ENCODE measurements around the gene CD3E.

Gene CD3E

GRCh38 chr11:118264569-118265465 is 39.7 kb upstream of the CD3E start:
- H3K4me2 ChIP-seq (ENCODE audit: low read depth, low read length, poor library complexity, severe bottlenecking): no peak overlapping the region
- no peak overlapping the region for H3K4me3 ChIP-seq (ENCODE audit: low read length, poor library complexity, severe bottlenecking)
- H3K9ac ChIP-seq (ENCODE audit: low read depth, low read length, poor library complexity, severe bottlenecking): no peak overlapping the region

GRCh38 chr11:118265954-118266353 is 38.6 kb upstream of the CD3E start:
- Histone ChIP-seq H3K4me2 (ENCODE audit: low read depth, low read length, poor library complexity, severe bottlenecking) (no peak overlapping the region), H3K9ac (ENCODE audit: low read depth, low read length, poor library complexity, severe bottlenecking) (no peak overlapping the region), H3K9me3 (ENCODE audit: insufficient read depth, low read depth, low read length) (no peaks in the 10 kb centered on the region)

More at GRCh38 chr11:118264569-118265465, 39.7 kb upstream of the CD3E start:
- no peaks in the 10 kb centered on the region for H3F3A ChIP-seq (ENCODE audit: low read depth)
- H3K9me2 ChIP-seq (replicated peaks; ENCODE audit: low read depth, low read length): no peaks in the 10 kb centered on the region
- TF ChIP-seq EZH2phosphoT487 (IDR thresholded peaks at IDR 0.05; ENCODE audit: borderline replicate concordance) (no peak), CTCF (conservative IDR thresholded peaks at IDR 0.05; ENCODE audit: low read length) (no peak)
- peaks cover 86% of the 10 kb centered on the region for H3K27me3 ChIP-seq (ENCODE audit: insufficient read depth, low read length, poor library complexity, severe bottlenecking)
- no peak overlapping the region for H2AFZ ChIP-seq (ENCODE audit: low read length)
- H3K79me2 ChIP-seq (ENCODE audit: insufficient read depth, low read length): no peaks in the 10 kb centered on the region
- H3K36me3 ChIP-seq (ENCODE audit: insufficient read depth, low read length): no peaks in the 10 kb centered on the region
- H4K20me1 ChIP-seq (ENCODE audit: insufficient read depth, low read length, poor library complexity, severe bottlenecking): no peaks in the 10 kb centered on the region
- H3K9me3 ChIP-seq (ENCODE audit: insufficient read depth, low read depth, low read length): no peaks in the 10 kb centered on the region
- H3K4me1 ChIP-seq (ENCODE audit: insufficient read depth, low read length, poor library complexity, severe bottlenecking): peaks cover 5% of the 10 kb centered on the region

GRCh38 chr11:118267486-118267885 is 37.0 kb upstream of the CD3E start:
- no peaks in the 10 kb centered on the region for H4K20me1 ChIP-seq (ENCODE audit: insufficient read depth, low read length, poor library complexity, severe bottlenecking)
- peaks cover 5% of the 10 kb centered on the region for H3K4me1 ChIP-seq (ENCODE audit: insufficient read depth, low read length, poor library complexity, severe bottlenecking)
- H3K27me3 ChIP-seq (ENCODE audit: insufficient read depth, low read length, poor library complexity, severe bottlenecking): peaks cover 80% of the 10 kb centered on the region
- no peak for TF ChIP-seq CTCF (conservative IDR thresholded peaks at IDR 0.05; ENCODE audit: low read length)
- no peak for TF ChIP-seq EZH2phosphoT487 (IDR thresholded peaks at IDR 0.05; ENCODE audit: borderline replicate concordance)
- no peaks in the 10 kb centered on the region for H3K9me2 ChIP-seq (replicated peaks; ENCODE audit: low read depth, low read length)
- no peaks in the 10 kb centered on the region for H3F3A ChIP-seq (ENCODE audit: low read depth)
- no peak overlapping the region for H2AFZ ChIP-seq (ENCODE audit: low read length)
- no peaks in the 10 kb centered on the region for H3K9me3 ChIP-seq (ENCODE audit: insufficient read depth, low read depth, low read length)
- no peak overlapping the region for H3K4me2 ChIP-seq (ENCODE audit: low read depth, low read length, poor library complexity, severe bottlenecking)
- no peak overlapping the region for H3K9ac ChIP-seq (ENCODE audit: low read depth, low read length, poor library complexity, severe bottlenecking)
- H3K79me2 ChIP-seq (ENCODE audit: insufficient read depth, low read length): no peaks in the 10 kb centered on the region
- no peaks in the 10 kb centered on the region for H3K36me3 ChIP-seq (ENCODE audit: insufficient read depth, low read length)
- H3K4me3 ChIP-seq (ENCODE audit: low read length, poor library complexity, severe bottlenecking): no peak overlapping the region

More at GRCh38 chr11:118265954-118266353, 38.6 kb upstream of the CD3E start:
- H3K9me2 ChIP-seq (replicated peaks; ENCODE audit: low read depth, low read length): no peaks in the 10 kb centered on the region
- H3K36me3 ChIP-seq (ENCODE audit: insufficient read depth, low read length): no peaks in the 10 kb centered on the region
- peaks cover 87% of the 10 kb centered on the region for H3K27me3 ChIP-seq (ENCODE audit: insufficient read depth, low read length, poor library complexity, severe bottlenecking)
- H4K20me1 ChIP-seq (ENCODE audit: insufficient read depth, low read length, poor library complexity, severe bottlenecking): no peaks in the 10 kb centered on the region
- H3F3A ChIP-seq (ENCODE audit: low read depth): no peaks in the 10 kb centered on the region
- TF ChIP-seq EZH2phosphoT487 (IDR thresholded peaks at IDR 0.05; ENCODE audit: borderline replicate concordance) (no peak), CTCF (conservative IDR thresholded peaks at IDR 0.05; ENCODE audit: low read length) (no peak)
- H2AFZ ChIP-seq (ENCODE audit: low read length): no peak overlapping the region
- H3K4me3 ChIP-seq (ENCODE audit: low read length, poor library complexity, severe bottlenecking): no peak overlapping the region
- H3K4me1 ChIP-seq (ENCODE audit: insufficient read depth, low read length, poor library complexity, severe bottlenecking): peaks cover 5% of the 10 kb centered on the region
- H3K79me2 ChIP-seq (ENCODE audit: insufficient read depth, low read length): no peaks in the 10 kb centered on the region

All from Loucy (cell line).